ENCODE data around the gene DCHS2.

DCHS2 gene

DNA sequence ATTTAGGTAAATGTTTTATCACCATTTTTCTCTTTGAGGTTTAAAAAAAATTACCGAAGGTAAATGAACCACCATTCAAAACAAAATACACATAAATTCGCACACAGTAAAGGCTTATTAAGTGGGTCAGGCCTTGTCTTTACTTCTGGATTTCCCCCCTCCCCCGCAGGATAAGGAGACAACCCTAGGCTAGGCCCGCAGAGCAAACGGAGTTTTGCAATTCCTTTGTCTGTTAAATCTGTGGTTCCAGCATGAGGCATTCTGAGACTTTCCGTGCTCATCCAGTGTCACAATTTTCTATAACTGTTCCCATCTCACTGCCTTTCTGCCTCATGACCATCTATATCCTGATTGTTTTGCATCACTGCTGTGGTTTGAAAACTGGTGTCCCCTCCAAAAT is 307.4 kb downstream of the DCHS2 start:
- TF ChIP-seq FOXP2 (optimal IDR thresholded peaks at IDR 0.05; ENCODE audit: borderline replicate concordance, extremely low read depth, extremely low read length, insufficient read depth) (no peak), POLR2AphosphoS5 (IDR thresholded peaks at IDR 0.05; ENCODE audit: low read depth, low read length) (no peak), SIN3A (IDR thresholded peaks at IDR 0.05; ENCODE audit: borderline replicate concordance, insufficient read depth, low read length) (no peak), TAF1 (IDR thresholded peaks at IDR 0.05; ENCODE audit: borderline replicate concordance, insufficient read depth, low read length) (no peak)
- TF ChIP-seq, protein P1, sequence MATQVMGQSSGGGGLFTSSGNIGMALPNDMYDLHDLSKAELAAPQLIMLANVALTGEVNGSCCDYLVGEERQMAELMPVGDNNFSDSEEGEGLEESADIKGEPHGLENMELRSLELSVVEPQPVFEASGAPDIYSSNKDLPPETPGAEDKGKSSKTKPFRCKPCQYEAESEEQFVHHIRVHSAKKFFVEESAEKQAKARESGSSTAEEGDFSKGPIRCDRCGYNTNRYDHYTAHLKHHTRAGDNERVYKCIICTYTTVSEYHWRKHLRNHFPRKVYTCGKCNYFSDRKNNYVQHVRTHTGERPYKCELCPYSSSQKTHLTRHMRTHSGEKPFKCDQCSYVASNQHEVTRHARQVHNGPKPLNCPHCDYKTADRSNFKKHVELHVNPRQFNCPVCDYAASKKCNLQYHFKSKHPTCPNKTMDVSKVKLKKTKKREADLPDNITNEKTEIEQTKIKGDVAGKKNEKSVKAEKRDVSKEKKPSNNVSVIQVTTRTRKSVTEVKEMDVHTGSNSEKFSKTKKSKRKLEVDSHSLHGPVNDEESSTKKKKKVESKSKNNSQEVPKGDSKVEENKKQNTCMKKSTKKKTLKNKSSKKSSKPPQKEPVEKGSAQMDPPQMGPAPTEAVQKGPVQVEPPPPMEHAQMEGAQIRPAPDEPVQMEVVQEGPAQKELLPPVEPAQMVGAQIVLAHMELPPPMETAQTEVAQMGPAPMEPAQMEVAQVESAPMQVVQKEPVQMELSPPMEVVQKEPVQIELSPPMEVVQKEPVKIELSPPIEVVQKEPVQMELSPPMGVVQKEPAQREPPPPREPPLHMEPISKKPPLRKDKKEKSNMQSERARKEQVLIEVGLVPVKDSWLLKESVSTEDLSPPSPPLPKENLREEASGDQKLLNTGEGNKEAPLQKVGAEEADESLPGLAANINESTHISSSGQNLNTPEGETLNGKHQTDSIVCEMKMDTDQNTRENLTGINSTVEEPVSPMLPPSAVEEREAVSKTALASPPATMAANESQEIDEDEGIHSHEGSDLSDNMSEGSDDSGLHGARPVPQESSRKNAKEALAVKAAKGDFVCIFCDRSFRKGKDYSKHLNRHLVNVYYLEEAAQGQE (IDR thresholded peaks at IDR 0.05; ENCODE audit: insufficient read depth in 1 of 2, low read depth in 2 of 2, low read length in 2 of 2) = no peak

DNA sequence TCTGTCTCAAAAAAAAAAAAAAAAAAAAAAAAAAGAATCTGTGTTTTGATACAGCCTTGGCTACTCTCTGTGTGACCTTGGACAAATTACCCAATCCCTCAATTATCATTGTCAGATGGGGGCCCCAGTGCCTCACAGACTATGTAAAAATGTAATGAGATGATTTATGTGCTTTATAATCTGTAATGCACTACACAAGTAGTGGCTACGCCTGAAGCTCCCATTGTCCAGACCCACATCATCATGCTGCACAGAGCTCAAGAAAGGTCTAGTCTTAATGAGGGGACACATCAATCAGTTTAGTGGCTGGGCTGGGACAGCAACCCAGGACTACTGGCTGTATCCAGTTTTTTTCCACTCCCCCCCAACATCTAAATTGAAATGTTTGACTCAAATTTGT is 308.3 kb downstream of the DCHS2 start:
- TF ChIP-seq FOXP2 (optimal IDR thresholded peaks at IDR 0.05; ENCODE audit: borderline replicate concordance, extremely low read depth, extremely low read length, insufficient read depth) (no peak), SIN3A (IDR thresholded peaks at IDR 0.05; ENCODE audit: borderline replicate concordance, insufficient read depth, low read length) (no peak), POLR2AphosphoS5 (IDR thresholded peaks at IDR 0.05; ENCODE audit: low read depth, low read length) (no peak), TAF1 (IDR thresholded peaks at IDR 0.05; ENCODE audit: borderline replicate concordance, insufficient read depth, low read length) (no peak)
- TF ChIP-seq, protein P1 (IDR thresholded peaks at IDR 0.05; ENCODE audit: insufficient read depth in 1 of 2, low read depth in 2 of 2, low read length in 2 of 2) = no peak
